Measurements from ENCODE around the gene CRIP1. TPM values are rescaled to one million over a fixed set of nuclear protein-coding genes. Genes with fewer than 3 reads are reported as not detected.

The CRIP1 gene
- total RNA-seq, 4 donors from 2014 or later = 26.4 to 77.8 (median 33.5) TPM

- TF ChIP-seq CTCF (IDR thresholded peaks at IDR 0.05) (no peak), EP300 (IDR thresholded peaks at IDR 0.05) (no peak), POLR2A (IDR thresholded peaks at IDR 0.05) (no peak)
- peaks cover 0 to 31% (median 25%) of the 10 kb centered on the region in 4 donors for H3K4me1 ChIP-seq
- peaks cover 0 to 9% of the 10 kb centered on the region in 2 donors for H3K27me3 ChIP-seq
- DNase-seq (ENCODE audit: low spot score in 2 of 2) = no peak
- H3K27ac ChIP-seq = peak overlapping the region in 2 of 4 donors; percentile 80 to 88
- H3K36me3 ChIP-seq = peaks cover 0 to 33% (median 0%) of the 10 kb centered on the region in 3 donors
- H3K9me3 ChIP-seq = no peaks in the 10 kb centered on the region
- 25 to 26% methylated on average over 46 to 78 of the region's 89 CpGs for WGBS, 2 donors
- H3K4me3 ChIP-seq = peak overlapping the region; percentile 47 to 77 (median 55)
Measured at GRCh38 chr14:105528586-105529318, 42.1 kb downstream of the CRIP1 start.

- Histone ChIP-seq H3K36me3 (peaks cover 0 to 33% (median 0%) of the 10 kb centered on the region in 3 donors), H3K4me3 (peak overlapping the region in 1 of 4 donors; percentile 59), H3K27me3 (peaks cover 0 to 9% of the 10 kb centered on the region in 2 donors), H3K9me3 (no peaks in the 10 kb centered on the region), H3K4me1 (peaks cover 0 to 31% (median 25%) of the 10 kb centered on the region in 4 donors), H3K27ac (no peak overlapping the region)
- no peak for DNase-seq (ENCODE audit: low spot score in 2 of 2)
- TF ChIP-seq POLR2A (IDR thresholded peaks at IDR 0.05) = no peak
- TF ChIP-seq EP300 (IDR thresholded peaks at IDR 0.05) = no peak
- TF ChIP-seq CTCF (IDR thresholded peaks at IDR 0.05) = no peak
- WGBS, 2 donors = 76% methylated on average over 11 of the region's 24 CpGs; no CpG with 5 or more reads in 1 of the 2 donors
Measured at GRCh38 chr14:105529319-105529568, 42.6 kb downstream of the CRIP1 start.

- H3K4me3 ChIP-seq = peak overlapping the region in 1 of 4 donors; percentile 59
- no peak for DNase-seq (ENCODE audit: low spot score in 2 of 2)
- peaks cover 0 to 9% of the 10 kb centered on the region in 2 donors for H3K27me3 ChIP-seq
- H3K27ac ChIP-seq = no peak overlapping the region
- H3K36me3 ChIP-seq = peaks cover 0 to 33% (median 0%) of the 10 kb centered on the region in 3 donors
- WGBS, 2 donors = 72 to 75% methylated on average over 43 to 60 of the region's 63 CpGs
- TF ChIP-seq CTCF (IDR thresholded peaks at IDR 0.05) = no peak
- no peak for TF ChIP-seq POLR2A (IDR thresholded peaks at IDR 0.05)
- no peak for TF ChIP-seq EP300 (IDR thresholded peaks at IDR 0.05)
- H3K4me1 ChIP-seq = peaks cover 0 to 31% (median 25%) of the 10 kb centered on the region in 4 donors
- H3K9me3 ChIP-seq = no peaks in the 10 kb centered on the region
Measured at GRCh38 chr14:105529569-105530284, 43.0 kb downstream of the CRIP1 start.

GRCh38 chr14:105530285-105531087 is 43.8 kb downstream of the CRIP1 start:
- Histone ChIP-seq H3K9me3 (no peaks in the 10 kb centered on the region), H3K36me3 (peaks cover 0 to 33% (median 0%) of the 10 kb centered on the region in 3 donors), H3K4me1 (peaks cover 0 to 31% (median 25%) of the 10 kb centered on the region in 4 donors), H3K27me3 (peaks cover 0 to 9% of the 10 kb centered on the region in 2 donors), H3K4me3 (no peak overlapping the region), H3K27ac (no peak overlapping the region)
- TF ChIP-seq EP300 (IDR thresholded peaks at IDR 0.05) (no peak), CTCF (IDR thresholded peaks at IDR 0.05) (no peak), POLR2A (IDR thresholded peaks at IDR 0.05) (no peak)
- 79 to 82% methylated on average over 11 to 17 of the region's 19 CpGs for WGBS, 2 donors
- no peak for DNase-seq (ENCODE audit: low spot score in 2 of 2)

Measured in tibial nerve (tissue), 4 donors.